A549 (cell line): Measurements from ENCODE around the gene GRM4. TPM values are rescaled to one million over a fixed set of nuclear protein-coding genes. Genes with fewer than 3 reads are reported as not detected.

Experiments
- ATAC-seq, 2 experiments: fragments of 200-7000 bp in 1 of 2; fragments of >200 bp in 1 of 2; cut with Nextera tagmentation in 1 of 2; cut with Tn5 transposase in 1 of 2; 3 replicates each; pipeline versions ENCODE4 v1.8.0 to v1.9.1; 2018 to 2020; ENCODE audit warnings: mild to moderate bottlenecking in 1 of 2, moderate library complexity in 1 of 2
- CTCF ChIA-PET: fragments of 300-600 bp; sonication (Branson Sonifier 250); formaldehyde crosslinking; extraction: SDS; loops from one replicate; lab custom pipeline; 2021; ENCODE audit warnings: antibody characterized with exemption, inconsistent platforms; lab: Yijun Ruan, JAX
- POLR2A ChIA-PET: fragments of 350-600 bp; formaldehyde crosslinking; extraction: SDS; loops from one replicate; lab custom pipeline; 2021; ENCODE audit warnings: antibody characterized with exemption, inconsistent platforms; lab: Yijun Ruan, JAX
- DNase-seq, 2 experiments: peaks; one replicate each; pipeline versions ENCODE4 v3.0.0 to v3.0.0-alpha.2; 2011 to 2016; ENCODE audit warnings: low read depth in 1 of 2, low spot score in 1 of 2
- FAIRE-seq: peaks from 2 replicates; lab custom pipeline; 2011; peaks lifted over from hg19 to GRCh38; lab: Jason Lieb, UNC
- H3K27ac ChIP-seq, 2 experiments: fragments of >200 bp; sonication (Bioruptor Twin); formaldehyde crosslinking; 3 replicates each; pipeline ENCODE4 v1.5.1; 2016 to 2017
- H3K4me1 ChIP-seq: fragments of >200 bp; sonication (Bioruptor Twin); formaldehyde crosslinking; 3 replicates; pipeline ENCODE4 v1.6.1; 2016
- H3K4me2 ChIP-seq: fragments of >200 bp; sonication (Bioruptor Twin); formaldehyde crosslinking; 3 replicates; pipeline ENCODE4 v1.6.1; 2016
- H3K4me3 ChIP-seq: fragments of >200 bp; sonication (Bioruptor Twin); formaldehyde crosslinking; 3 replicates; pipeline ENCODE4 v1.5.1; 2016
- H3K9me3 ChIP-seq: fragments of >200 bp; sonication (Bioruptor Twin); formaldehyde crosslinking; 3 replicates; pipeline ENCODE4 v1.6.1; 2016
- ATOH8 ChIP-seq: fragments of 250-450 bp; sonication (Bioruptor Pico); IDR thresholded peaks from 2 replicates; pipeline ENCODE4 v1.5.0; 2020; ENCODE audit warnings: low read depth, mild to moderate bottlenecking, moderate library complexity
- BHLHE40 ChIP-seq: IDR thresholded peaks from 2 replicates; pipeline ENCODE4 v1.6.1; 2012; ENCODE audit warnings: low read depth, low read length, inconsistent platforms
- CBX2 ChIP-seq: fragments of 200-600 bp; sonication (generic); IDR thresholded peaks from 2 replicates; pipeline ENCODE4 v1.6.1; 2016; ENCODE audit warnings: low read depth, mild to moderate bottlenecking, borderline replicate concordance
- CBX8 ChIP-seq: fragments of 200-600 bp; sonication (generic); IDR thresholded peaks from 2 replicates; pipeline ENCODE4 v1.6.1; 2016
- E2F6 ChIP-seq: IDR thresholded peaks from 2 replicates; pipeline ENCODE4 v1.6.1; 2012; ENCODE audit warnings: low read depth, borderline replicate concordance
- EHMT2 ChIP-seq: fragments of 200-600 bp; sonication (generic); IDR thresholded peaks from 2 replicates; pipeline ENCODE4 v1.6.1; 2016; ENCODE audit warnings: antibody characterized with exemption, low read depth, mild to moderate bottlenecking, moderate library complexity
- EP300 ChIP-seq, 2 experiments: fragments of >200 bp; sonication (Bioruptor Twin); formaldehyde crosslinking; IDR thresholded peaks; 2 replicates in 1 of 2; 3 replicates in 1 of 2; pipeline ENCODE4 v1.6.1; 2016 to 2017
- ESRRA ChIP-seq: fragments of 150-350 bp; IDR thresholded peaks from 2 replicates; pipeline ENCODE4 v1.6.1; 2014; ENCODE audit warnings: mild to moderate bottlenecking, low read length, borderline replicate concordance
- FOXS1 ChIP-seq: fragments of 250-450 bp; sonication (Bioruptor Pico); IDR thresholded peaks from 2 replicates; pipeline ENCODE4 v1.5.0; 2020; ENCODE audit warnings: mild to moderate bottlenecking, moderate library complexity
- GATA3 ChIP-seq: IDR thresholded peaks from 2 replicates; pipeline ENCODE4 v1.6.1; 2012; ENCODE audit warnings: borderline replicate concordance
- HDAC2 ChIP-seq: fragments of 200-600 bp; sonication (generic); IDR thresholded peaks from 2 replicates; pipeline ENCODE4 v1.6.1; 2016
- HES2 ChIP-seq: fragments of >200 bp; sonication (Bioruptor Twin); formaldehyde crosslinking; IDR thresholded peaks from 2 replicates; pipeline ENCODE4 v1.6.1; 2016
- HOXB13 ChIP-seq: fragments of 250-450 bp; sonication (Bioruptor Pico); IDR thresholded peaks from 2 replicates; pipeline ENCODE4 v1.5.0; 2020; ENCODE audit warnings: low read depth, mild to moderate bottlenecking, moderate library complexity
- HOXB5 ChIP-seq: fragments of 250-450 bp; sonication (Bioruptor Pico); IDR thresholded peaks from 2 replicates; pipeline ENCODE4 v1.5.0; 2020; ENCODE audit warnings: mild to moderate bottlenecking, moderate library complexity
- KDM1A ChIP-seq: fragments of 200-600 bp; sonication (generic); IDR thresholded peaks from 2 replicates; pipeline ENCODE4 v1.6.1; 2016; ENCODE audit warnings: low read depth, mild to moderate bottlenecking
- KDM5A ChIP-seq: fragments of 200-600 bp; sonication (generic); IDR thresholded peaks from 2 replicates; pipeline ENCODE4 v1.6.1; 2016; ENCODE audit warnings: antibody characterized with exemption, mild to moderate bottlenecking
- MAFK ChIP-seq: fragments of 450-650 bp; IDR thresholded peaks from 2 replicates; pipeline ENCODE4 v1.6.1; 2014; ENCODE audit not compliant: partially characterized antibody
- MAZ ChIP-seq: fragments of 150-350 bp; IDR thresholded peaks from 2 replicates; pipeline ENCODE4 v1.6.1; 2014; ENCODE audit warnings: antibody characterized with exemption, low read depth, low read length, borderline replicate concordance
- MYC ChIP-seq: IDR thresholded peaks from 2 replicates; pipeline ENCODE4 v1.6.1; 2012; ENCODE audit warnings: mild to moderate bottlenecking, inconsistent platforms, low read length, improper control_type of control experiment, borderline replicate concordance
- PBX3 ChIP-seq: IDR thresholded peaks from 2 replicates; pipeline ENCODE4 v1.6.1; 2012
- PHF8 ChIP-seq: fragments of 200-600 bp; sonication (generic); IDR thresholded peaks from 2 replicates; pipeline ENCODE4 v1.6.1; 2016; ENCODE audit warnings: low read depth, mild to moderate bottlenecking, antibody characterized with exemption, moderate library complexity, borderline replicate concordance
- POLR2A ChIP-seq: IDR thresholded peaks from 2 replicates; pipeline ENCODE4 v1.6.1; 2012; ENCODE audit warnings: mild to moderate bottlenecking, low read length
- RARB ChIP-seq: fragments of 250-450 bp; sonication (Bioruptor Pico); IDR thresholded peaks from 2 replicates; pipeline ENCODE4 v1.8.0; 2021; ENCODE audit warnings: mild to moderate bottlenecking, moderate library complexity
- RNF2 ChIP-seq: fragments of 200-600 bp; sonication (generic); IDR thresholded peaks from 2 replicates; pipeline ENCODE4 v1.6.1; 2016; ENCODE audit warnings: low read depth, mild to moderate bottlenecking, antibody characterized with exemption, moderate library complexity, borderline replicate concordance
- SMC3 ChIP-seq: fragments of >200 bp; sonication (Bioruptor Twin); formaldehyde crosslinking; IDR thresholded peaks from 3 replicates; pipeline ENCODE4 v1.6.1; 2018; ENCODE audit warnings: inconsistent platforms
- TFCP2L1 ChIP-seq: fragments of 250-450 bp; sonication (Bioruptor Pico); IDR thresholded peaks from 2 replicates; pipeline ENCODE4 v1.5.0; 2021; ENCODE audit warnings: mild to moderate bottlenecking
- TP53 ChIP-seq: fragments of 250-450 bp; sonication (Bioruptor Pico); IDR thresholded peaks from 2 replicates; pipeline ENCODE4 v1.5.0; 2021; ENCODE audit warnings: mild to moderate bottlenecking, moderate library complexity
- ZFP36 ChIP-seq: fragments of 450-650 bp; IDR thresholded peaks from 2 replicates; pipeline ENCODE4 v1.6.1; 2014; ENCODE audit warnings: borderline replicate concordance; ENCODE audit not compliant: partially characterized antibody
- ZNF302 ChIP-seq: fragments of 250-450 bp; sonication (Bioruptor Pico); IDR thresholded peaks from 2 replicates; pipeline ENCODE4 v1.9.0; 2021; ENCODE audit warnings: inconsistent platforms, mild to moderate bottlenecking, moderate library complexity
- WGBS: methylation state at CpG from one replicate; pipeline ENCODE4 v1.1.6; 2017; ENCODE audit errors: missing lambda C conversion rate; 5-methylcytosine and 5-hydroxymethylcytosine counted together
- polyA plus RNA-seq, 4 experiments: library from polyadenylated mRNA; depleted of rRNA in 3 of 4; stranded (reverse); fragments of >200 nt; fragmentation: RNase III in 1 of 4; extraction: RNeasy Plus Mini Kit Qiagen cat#74134 plus additional on column Dnase treatment in 1 of 4; gene quantifications; 2 replicates in 3 of 4; 3 replicates in 1 of 4; pipeline ENCODE4 v1.2.3, GENCODE V29; 2011 to 2017
- TF ChIP-seq, protein P1 (sequence below): fragments of 250-450 bp; sonication (Bioruptor Pico); IDR thresholded peaks from 2 replicates; pipeline ENCODE4 v1.5.0; 2021; ENCODE audit warnings: mild to moderate bottlenecking, moderate library complexity, borderline replicate concordance

Gene GRM4
- polyA plus RNA-seq, 2 of the 4 experiments (the other 2 are of a cell fraction) = 0.05 TPM

- ATAC-seq = no peak
- ChIA-PET POLR2A (no interaction called here), CTCF (interaction anchor here (0.5 kb wide), 1 partner anchor 123 kb away, joined by 4 read pairs; no protein-coding TSS in a partner anchor)
- Histone ChIP-seq H3K9me3 (no peaks in the 10 kb centered on the region), H3K4me1 (no peaks in the 10 kb centered on the region), H3K27ac (no peak overlapping the region), H3K4me2 (no peak overlapping the region), H3K4me3 (no peak overlapping the region)
- no peak for TF ChIP-seq E2F6
- no peak for TF ChIP-seq KDM1A
- TF ChIP-seq FOXS1 = no peak
- no peak for TF ChIP-seq CBX8
- no peak for TF ChIP-seq HDAC2
- TF ChIP-seq ZFP36 = no peak
- TF ChIP-seq ZNF302 = no peak
- TF ChIP-seq, protein P1, sequence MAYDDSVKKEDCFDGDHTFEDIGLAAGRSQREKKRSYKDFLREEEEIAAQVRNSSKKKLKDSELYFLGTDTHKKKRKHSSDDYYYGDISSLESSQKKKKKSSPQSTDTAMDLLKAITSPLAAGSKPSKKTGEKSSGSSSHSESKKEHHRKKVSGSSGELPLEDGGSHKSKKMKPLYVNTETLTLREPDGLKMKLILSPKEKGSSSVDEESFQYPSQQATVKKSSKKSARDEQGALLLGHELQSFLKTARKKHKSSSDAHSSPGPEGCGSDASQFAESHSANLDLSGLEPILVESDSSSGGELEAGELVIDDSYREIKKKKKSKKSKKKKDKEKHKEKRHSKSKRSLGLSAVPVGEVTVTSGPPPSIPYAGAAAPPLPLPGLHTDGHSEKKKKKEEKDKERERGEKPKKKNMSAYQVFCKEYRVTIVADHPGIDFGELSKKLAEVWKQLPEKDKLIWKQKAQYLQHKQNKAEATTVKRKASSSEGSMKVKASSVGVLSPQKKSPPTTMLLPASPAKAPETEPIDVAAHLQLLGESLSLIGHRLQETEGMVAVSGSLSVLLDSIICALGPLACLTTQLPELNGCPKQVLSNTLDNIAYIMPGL (CRISPR knock-in tag) = no peak
- TF ChIP-seq EHMT2 = no peak
- no peak for TF ChIP-seq TP53 (CRISPR knock-in tag)
- no peak for TF ChIP-seq HOXB13
- no peak for TF ChIP-seq MAZ
- no peak for TF ChIP-seq EP300 (IDR thresholded peaks at IDR 0.05)
- no peak for TF ChIP-seq SMC3
- no peak for TF ChIP-seq TFCP2L1
- whole genome bisulfite sequencing = 57% methylated on average over 8 of the region's 8 CpGs
- DNase-seq = no peak
- no peak for FAIRE-seq
Measured at GRCh38 chr6:34005901-34006531, 139.9 kb downstream of the GRM4 start.

- TF ChIP-seq EP300 (IDR thresholded peaks at IDR 0.05) (no peak), BHLHE40 (no peak), RARB (no peak), CBX8 (no peak)
- TF ChIP-seq, all 56 proteins: peak for 0
- no peak overlapping the region for H3K4me2 ChIP-seq
- H3K27ac ChIP-seq = no peak overlapping the region
- H3K4me3 ChIP-seq = no peak overlapping the region
- DNase-seq (no peak), FAIRE-seq (no peak), ATAC-seq (no peak)
- no peaks in the 10 kb centered on the region for H3K4me1 ChIP-seq
- WGBS = 43% methylated on average over 1 of the region's 1 CpG
- ChIA-PET POLR2A (no interaction called here), CTCF (no interaction called here)
- no peaks in the 10 kb centered on the region for H3K9me3 ChIP-seq
Measured at GRCh38 chr6:34004706-34005105, 141.2 kb downstream of the GRM4 start.

DNA sequence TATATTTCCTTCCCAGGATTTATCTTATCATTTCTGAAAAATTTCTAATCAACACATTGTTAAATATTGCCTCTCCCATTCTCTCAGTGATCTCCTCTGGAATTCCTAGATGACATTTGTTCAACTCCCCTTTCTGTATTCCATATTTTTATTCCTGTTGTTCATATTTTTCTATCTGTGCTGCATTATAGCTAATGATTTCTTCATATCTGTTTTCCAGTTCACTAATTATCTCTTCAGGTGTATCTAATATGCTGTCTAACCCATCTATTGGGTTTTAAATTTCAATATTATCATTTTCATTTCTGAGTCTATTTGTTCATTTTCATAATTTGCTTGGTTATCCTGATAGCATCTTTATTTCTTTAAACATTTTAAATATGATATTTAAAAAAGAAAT, 141.9 kb downstream of the GRM4 start:
- Histone ChIP-seq H3K4me1 (no peaks in the 10 kb centered on the region), H3K4me2 (no peak overlapping the region), H3K9me3 (no peaks in the 10 kb centered on the region), H3K4me3 (no peak overlapping the region), H3K27ac (no peak overlapping the region)
- TF ChIP-seq MYC = no peak
- no peak for TF ChIP-seq MAZ
- no peak for TF ChIP-seq PBX3
- no peak for TF ChIP-seq RNF2
- no peak for TF ChIP-seq CBX8
- TF ChIP-seq KDM1A = no peak
- no peak for TF ChIP-seq MAFK
- no peak for TF ChIP-seq HOXB5
- no peak for TF ChIP-seq KDM5A
- no peak for TF ChIP-seq HDAC2
- no peak for TF ChIP-seq FOXS1
- TF ChIP-seq HOXB13 = no peak
- no peak for TF ChIP-seq GATA3
- no peak for TF ChIP-seq HES2
- TF ChIP-seq E2F6 = no peak
- no peak for TF ChIP-seq ESRRA
- TF ChIP-seq PHF8 = no peak
- no peak for TF ChIP-seq ATOH8 (CRISPR knock-in tag)
- TF ChIP-seq POLR2A = no peak
- no peak for TF ChIP-seq CBX2
- CTCF ChIA-PET = no interaction called here
- no peak for FAIRE-seq
- ATAC-seq = no peak
- DNase-seq = no peak
- POLR2A ChIA-PET = no interaction called here
